HG03432 (cell line): Measurements from ENCODE around the gene TM4SF20.
"Not testable (repeated sequence)": the region's sequence is repeated elsewhere in the genome, so short reads cannot be mapped to it uniquely, and the experiment has no call there.

Experiments used
- ATAC-seq: cut with Tn5 transposase; IDR thresholded peaks from one replicate; pipeline ENCODE4 v1.9.1; 2021; ENCODE audit warnings: mild to moderate bottlenecking, moderate library complexity; ENCODE audit not compliant: unreplicated experiment

Gene TM4SF20

DNA sequence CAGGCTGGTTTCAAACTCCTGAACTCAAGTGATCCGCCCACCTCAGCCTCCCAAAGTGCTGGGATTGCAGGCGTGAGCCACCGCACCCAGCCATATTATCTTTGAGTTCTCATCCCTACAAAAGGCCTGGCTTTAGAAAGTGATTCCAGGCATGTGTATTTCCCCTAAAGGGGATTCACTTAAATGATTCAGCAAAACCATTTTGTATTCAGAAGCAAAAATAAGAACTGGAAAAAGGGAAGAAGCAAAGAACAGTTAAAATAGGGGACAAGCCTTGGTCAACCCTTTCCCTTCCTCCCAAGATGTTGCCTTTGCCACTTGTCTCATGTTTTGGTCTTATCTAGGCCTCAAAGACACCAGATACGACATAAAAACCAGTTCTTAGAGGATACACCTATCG is 10.5 kb downstream of the TM4SF20 start:
- no peak for ATAC-seq

DNA sequence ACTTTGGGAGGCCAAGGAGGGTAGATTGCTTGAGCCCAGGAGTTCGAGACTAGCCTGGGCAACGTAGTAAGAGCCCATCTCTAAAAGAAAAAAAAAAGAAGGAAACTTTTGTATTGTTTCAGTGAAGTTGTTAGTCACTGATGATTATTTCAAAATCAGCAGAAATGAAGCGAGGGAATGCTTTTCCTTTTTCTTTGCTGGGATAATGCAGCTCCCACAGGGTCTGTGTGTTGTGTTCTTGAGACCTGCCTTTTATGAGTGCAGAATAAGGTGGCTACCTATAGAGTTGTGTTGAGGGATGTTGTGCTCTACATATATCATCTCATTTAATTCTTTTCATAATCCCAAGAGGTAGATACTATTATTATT is 11.7 kb downstream of the TM4SF20 start:
- ATAC-seq: no peak

DNA sequence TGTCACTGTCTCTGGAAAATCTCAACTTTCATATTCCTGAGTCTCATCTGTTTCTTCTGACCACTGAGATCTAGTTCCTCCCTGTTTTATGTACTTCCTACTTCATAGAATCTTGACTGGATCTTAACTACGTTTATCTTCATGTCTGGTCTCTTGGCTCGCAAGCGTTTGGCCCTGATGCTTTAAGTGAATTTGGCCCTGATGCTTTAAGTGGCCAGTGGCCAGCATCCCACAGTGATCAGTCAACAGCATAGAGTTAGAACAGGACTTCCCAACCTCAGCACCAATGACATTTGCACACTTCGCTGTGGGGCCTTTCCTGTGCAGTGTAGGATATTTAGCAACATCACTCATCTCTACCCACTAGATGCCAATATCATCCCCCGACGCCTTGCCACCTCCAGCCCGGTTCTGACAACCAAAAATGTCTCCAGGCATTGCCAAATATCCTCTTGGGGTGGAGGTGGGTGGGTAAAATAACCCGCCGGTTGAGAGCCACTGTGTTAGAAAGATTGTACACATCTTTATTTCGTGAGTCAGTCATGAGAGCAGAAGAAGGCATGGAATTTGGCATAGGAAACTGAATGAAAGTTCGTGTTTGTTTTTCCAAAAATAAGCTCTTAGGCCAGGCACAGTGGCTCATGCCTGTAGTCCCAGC is 12.2 kb downstream of the TM4SF20 start:
- no peak for ATAC-seq

DNA sequence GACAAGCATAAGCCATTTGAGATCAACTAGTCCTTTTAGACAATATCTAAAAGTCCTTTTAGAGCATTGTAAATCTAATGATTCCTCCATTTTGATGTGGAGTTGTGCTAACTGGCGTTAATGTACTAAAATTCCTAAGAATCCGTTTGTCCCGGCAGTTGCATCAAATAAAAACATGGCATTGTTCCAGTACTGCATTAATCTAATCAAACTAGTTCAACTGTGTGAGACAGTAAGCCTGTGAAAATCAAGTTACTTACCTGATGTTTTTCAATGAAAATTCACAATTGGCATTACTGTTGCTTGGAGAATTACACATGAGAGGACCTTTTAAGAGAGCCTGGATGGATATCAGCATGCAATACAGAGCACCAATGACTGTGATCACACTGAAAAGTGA is 13.3 kb downstream of the TM4SF20 start:
- ATAC-seq: no peak

DNA sequence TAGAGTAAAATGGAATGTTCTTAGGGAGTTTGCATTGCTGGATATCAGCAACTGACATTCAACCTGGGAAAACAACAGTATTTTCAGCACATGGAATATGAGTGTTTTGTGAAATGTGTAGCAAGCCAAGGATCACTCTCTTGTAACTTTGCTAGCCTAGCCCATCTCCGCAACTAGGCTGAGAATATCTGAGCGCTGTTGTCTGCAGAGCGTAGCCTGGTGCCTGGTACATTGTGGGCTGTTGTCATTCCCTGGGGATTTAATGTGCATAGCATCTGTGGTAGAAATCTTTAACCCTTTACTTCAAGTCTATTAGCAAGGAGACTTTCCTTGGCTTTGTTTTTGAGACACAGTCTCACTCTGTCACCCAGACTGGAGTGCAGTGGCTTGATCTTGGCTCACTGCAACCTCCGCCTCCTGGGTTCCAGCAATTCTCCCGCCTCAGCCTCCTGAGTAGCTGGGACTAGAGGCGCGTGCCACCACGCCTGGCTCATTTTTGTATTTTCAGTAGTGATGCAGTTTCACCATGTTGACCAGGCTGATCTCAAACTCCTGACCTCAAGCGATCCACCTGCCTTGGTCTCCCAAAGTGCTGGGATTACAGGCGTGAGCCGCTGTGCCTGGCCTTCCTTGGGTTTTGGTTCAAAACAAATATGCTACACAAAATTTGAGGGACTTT is 14.4 kb downstream of the TM4SF20 start:
- ATAC-seq: not testable (repeated sequence)

DNA sequence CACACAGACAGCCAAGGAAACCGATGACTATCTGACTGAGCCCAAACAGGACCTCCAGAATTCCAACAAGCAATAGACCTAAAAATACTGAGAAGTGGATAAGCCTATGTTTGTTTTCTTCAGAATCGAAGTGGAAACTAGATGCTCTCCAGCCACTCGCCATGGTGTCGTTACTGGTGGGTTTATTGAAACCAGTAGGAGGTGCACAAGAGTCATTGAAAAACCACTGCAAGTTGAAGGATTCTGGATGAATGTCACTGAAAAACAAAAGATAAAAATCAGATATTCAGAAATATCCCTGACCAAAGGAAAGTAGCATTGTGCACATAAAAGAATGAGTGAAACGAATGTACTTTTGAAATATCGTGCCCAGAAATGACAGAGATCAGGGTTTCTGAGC is 15.3 kb downstream of the TM4SF20 start:
- no peak for ATAC-seq

DNA sequence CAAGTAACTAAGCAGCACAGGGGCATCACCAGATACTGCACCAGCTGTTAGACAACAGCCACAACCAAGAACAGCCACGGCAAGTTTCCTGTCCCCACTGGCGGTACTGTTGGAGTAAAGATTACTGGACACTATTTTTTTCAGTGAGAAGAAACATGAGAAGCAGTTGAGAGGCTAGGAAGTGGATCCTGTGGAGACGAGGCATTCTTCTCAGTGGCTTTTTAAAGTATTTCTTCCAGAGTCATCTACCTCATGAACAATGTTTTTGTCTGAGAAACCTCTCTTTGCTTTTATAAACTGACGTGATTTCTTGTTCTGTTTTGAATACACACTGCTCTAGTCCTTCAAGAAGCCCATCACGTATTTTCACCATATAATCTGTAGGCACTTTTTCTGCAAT is 18.8 kb downstream of the TM4SF20 start:
- ATAC-seq: no peak

DNA sequence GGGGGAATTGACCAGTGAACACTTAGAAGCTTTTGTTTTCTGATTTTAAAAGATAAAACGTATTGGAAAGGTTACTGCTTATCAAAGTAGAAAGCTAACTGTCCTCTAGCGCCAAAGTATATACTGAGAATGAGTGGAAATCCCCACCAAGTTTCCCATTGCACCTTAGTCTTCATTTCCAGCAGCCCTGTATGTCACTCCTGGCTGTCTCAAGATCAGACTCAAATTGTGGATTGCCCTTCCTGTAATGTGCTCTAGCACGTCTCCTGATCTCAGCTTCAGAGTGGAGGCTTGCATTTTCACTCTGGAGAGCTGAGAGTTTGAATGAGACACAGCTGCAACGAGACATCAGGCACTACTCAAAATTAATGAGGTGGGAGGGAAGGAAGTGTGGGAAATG is 27.5 kb downstream of the TM4SF20 start:
- peak; percentile 92 for ATAC-seq

DNA sequence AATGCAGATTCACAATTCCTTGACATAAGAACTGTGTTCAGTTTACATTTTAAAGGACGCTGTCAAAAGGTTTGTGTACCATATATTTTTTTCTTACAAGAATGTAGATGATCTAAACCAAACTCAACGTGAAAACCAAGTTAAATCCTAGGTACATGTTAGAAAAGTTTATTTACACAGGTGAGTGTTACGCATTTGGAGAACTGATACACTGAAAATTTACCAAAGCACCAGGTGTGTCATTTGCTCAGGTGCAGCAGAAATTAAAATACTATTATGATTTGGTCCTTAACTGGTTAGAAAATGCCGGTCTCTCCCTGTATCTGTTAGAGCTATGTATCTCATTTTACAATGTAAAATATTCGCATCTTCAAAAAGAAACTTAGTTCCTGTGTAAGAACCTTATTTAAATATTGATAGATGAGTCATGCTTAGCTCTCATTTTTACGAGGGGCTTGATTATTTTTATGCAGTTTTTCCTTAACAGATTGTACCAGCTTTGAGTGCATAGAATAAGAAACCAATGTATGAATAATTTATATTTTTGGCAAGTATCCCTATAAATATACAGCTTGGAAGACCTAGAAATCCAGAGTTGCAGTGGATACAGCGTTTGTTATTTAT is 29.0 kb downstream of the TM4SF20 start:
- ATAC-seq: no peak

DNA sequence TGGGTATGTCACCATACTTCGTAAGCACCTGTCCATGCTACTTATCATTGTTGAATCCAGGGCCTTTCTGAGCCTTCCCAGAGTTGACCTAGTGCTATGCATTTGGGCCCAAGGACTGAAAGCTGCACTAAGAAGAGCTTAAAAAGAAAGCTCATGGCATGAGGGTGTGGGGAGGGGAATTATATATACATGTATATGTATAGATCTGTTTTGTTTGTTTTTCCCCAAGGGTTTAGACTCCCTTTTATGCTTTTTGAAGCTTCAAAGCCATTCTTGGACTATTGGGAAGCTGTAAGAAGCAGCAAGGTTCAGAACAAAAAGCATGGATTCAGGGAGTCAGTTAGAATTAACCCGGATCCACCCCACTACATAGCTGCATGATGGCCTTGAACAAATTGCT is 30.8 kb downstream of the TM4SF20 start:
- ATAC-seq: no peak

DNA sequence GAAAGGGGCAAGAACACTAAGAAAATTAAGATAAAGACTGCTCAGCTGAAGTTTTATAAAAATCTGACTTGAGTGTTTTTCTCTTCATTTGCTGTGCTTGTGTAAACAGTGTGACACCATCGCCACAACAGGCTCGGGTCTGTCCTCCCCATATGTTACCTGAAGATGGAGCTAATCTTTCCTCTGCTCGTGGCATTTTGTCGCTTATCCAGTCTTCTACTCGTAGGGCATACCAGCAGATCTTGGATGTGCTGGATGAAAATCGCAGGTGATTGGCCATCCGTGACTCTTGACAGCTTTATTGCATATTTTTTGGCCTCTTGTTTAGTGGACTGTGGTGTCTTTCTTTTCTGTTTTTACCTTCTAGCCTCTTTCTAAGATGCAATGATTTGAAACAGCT is 32.0 kb downstream of the TM4SF20 start:
- ATAC-seq: no peak

DNA sequence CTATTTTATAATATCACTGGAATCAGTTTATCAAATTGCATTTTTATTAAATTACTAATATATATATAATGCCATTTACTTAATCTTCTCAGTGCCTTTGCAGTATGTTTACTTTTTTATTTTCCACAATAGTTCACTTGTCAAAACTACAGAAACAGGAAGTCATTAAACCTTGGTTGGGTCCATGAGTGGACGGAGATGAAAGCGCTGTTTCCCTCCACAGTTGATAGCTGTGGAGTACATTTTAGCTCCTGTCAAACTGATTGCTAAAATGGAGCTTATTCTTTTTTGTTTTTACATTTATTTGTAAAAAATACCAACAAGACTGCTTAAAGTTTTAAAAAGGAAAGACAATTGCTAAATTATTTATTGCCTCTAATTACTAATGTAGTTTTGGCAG is 34.9 kb downstream of the TM4SF20 start:
- ATAC-seq: no peak

DNA sequence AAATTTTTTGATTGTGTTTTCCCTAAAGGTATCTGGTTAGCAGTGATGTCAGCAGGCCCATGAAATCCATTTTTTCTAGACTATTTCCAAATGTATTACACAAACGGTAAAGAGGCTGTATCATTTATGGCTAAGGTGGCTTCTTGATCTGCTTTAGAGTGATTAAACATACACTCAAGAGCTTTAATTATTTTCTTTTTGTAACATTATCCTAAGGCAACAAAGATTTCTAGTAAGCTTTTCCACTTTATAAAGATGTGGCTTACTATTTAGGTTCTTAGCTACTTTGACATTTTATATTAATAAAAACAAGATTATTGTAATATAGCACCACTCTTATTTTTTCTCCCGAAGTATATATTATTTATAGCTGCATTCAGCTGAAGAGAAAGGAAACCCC is 37.6 kb downstream of the TM4SF20 start:
- ATAC-seq: no peak

DNA sequence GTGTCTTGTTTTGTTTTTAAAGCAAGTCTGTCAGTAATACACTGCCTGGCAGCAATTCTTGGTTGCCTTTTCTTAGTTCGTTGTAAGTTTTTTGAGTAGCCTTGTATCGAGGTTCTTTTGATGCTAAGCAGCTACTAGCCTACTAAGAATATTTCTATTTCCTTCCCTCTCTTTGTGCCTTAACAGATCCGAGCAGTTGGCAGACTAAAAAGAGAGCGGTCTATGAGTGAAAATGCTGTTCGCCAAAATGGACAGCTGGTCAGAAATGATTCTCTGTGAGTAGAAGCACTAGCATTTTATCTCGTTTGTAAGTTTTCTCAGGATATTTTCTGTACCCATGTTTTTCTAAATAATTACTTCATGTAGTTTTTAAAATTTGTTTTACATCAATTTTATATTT is 39.0 kb downstream of the TM4SF20 start:
- no peak for ATAC-seq

DNA sequence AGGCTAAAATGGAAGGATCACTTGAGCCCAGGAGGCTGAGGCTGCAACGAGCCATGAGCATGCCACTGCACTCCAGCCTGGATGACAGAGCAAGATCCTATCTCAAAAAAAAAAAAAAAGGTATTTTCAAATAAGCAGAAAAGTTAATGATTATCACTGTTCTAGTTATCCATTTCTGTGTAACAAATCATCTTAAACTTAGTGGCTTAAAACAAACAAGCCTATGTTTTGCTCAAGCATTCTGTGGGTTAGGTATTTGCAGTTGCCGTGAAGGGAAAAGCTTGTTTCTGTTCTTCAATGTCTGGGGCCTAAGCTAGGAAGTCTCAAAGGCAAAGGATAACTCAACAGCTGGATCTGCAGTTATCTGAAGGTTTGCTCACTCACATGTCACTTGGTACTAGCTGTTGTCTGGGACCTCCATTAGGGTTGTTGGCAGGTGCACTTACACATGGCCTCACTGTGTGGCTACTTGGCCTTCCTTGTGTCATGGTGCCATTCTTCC is 40.0 kb downstream of the TM4SF20 start:
- ATAC-seq: no peak

DNA sequence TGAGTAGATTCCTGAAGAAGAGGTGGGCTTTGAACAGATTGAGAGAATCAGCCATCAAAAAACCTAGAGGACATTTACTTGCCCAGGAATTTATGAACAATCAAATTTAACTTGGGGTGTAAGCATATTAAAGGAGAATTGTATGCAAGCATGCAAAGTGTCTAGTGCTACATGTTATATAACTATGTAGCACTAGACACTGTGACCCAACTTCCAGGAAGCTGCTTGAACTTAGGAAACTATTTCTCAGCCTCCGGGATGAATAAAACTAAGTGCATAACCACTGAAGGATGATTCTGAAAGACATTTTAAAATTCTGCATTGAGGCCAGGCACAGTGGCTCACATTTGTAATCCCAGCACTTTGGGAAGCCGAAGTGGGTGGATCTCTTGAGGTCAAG is 41.7 kb downstream of the TM4SF20 start:
- no peak for ATAC-seq

DNA sequence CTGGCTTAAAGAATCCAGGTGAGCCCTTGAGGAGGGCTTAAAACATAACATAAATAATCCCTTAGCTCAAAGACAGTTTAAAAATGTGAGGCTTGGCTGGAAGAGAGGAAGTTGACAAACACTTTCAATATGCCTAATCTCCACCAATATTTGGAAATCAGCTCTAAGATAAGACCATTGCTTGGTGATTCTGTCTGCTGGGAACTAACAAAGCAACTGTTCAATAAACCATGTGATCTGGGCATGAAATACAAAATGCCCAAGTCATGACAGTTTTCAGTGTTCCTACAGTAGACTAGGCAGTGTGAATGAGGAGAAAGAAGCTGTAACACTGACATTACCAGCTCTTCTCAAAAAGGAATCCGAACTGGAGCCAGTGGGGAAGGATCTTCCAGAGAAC is 43.4 kb downstream of the TM4SF20 start:
- no peak for ATAC-seq

DNA sequence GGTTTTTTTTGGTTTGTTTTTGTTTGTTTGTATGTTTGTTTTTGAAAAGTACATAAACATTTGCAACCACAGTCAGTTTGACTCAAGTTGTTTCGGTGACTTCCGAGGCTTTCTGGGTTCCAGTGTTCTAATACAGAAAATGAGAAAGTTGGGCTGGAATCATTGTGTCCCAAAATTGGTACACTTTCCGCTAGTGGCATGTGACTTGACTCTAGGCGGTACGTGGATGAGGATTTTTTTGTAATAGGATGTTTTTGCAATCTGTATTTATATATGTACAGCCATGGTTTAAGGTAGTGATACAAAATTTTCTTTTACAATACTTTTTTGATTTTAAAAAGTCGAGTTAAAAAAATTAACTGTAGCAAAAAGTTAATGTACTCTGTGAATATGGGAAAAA is 52.3 kb downstream of the TM4SF20 start:
- no peak for ATAC-seq

DNA sequence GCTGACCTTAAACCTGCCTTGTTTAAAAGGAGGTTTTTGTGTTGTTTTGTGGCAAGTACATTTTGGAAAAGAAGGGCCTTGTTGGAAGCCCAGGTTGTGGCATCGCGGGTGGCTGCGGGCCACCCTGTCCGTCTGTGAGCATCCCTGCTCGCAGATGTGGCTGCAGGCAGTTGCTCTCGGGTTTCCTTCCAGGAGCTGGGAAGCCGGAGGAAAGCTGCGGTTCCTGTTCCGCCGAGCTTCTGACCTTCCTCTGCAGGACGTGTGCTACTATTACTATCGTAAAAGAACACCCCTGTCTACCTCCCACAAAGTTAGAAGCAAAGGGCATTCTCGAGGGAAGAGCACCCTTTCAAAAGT is 53.3 kb downstream of the TM4SF20 start:
- ATAC-seq: peak; percentile 13

DNA sequence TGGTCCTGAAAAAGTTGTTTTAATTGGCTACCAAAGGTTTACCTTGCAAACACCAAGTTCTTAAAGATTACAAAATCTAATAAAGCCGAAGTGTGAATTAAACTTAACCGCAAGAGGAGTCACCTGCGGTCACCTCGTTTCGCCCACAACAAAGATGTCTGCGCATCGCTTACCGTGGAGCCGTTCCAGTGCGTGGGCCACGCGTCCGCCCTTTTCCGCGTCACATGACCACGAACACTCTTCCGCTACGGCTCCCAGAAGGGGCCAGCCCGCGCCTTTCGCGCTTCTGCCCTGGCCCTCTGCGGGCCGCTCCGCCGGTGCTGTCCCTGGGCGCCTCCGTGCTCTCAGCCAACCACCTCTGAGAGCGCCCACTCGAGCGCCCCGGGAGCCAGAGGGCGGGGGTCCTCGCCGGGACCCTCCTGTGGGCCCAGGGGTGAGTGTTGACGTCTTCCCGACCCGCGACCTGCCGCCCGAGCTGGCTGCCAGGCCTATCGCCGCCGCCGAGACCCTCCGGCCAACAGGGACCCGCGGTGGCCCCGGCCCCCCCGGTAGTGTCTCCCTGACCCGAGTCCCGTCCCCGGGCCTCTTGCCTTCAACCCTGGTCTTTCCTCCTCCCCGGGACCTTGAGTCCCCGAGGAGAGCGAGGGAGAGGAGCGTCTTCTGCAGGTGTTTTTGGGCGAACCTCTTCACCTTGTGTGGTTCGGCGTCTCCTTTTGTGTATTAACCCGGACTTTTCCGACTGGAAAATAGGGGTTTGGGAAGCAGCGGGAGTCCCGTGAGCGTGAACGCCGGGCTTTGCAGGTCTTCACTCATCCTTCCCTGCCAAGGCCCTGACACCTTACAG is 53.9 kb downstream of the TM4SF20 start, which contains the start of gene MFF:
Gene MFF, plus strand, starts transcription at position 257 of the 844 bp plus-strand sequence. CDS start 5,415 bp downstream, outside the sequence.
- ATAC-seq: peak; percentile 98

DNA sequence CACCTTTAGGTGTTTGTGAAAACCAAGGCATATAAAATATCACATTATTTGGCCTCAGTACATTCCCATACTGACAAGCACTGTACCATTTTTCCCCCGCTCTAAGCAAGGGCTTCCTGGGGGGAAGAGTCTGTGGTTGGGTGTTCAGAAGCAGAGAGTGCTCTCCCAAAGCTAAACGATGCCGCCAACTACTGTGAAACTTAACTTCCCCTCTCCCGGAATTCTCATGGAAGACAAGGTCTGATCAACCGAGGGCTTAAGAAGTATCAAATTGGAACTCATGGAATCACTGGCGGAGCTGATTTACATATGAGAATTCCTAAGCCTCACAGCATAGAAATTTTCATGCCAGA is 54.5 kb downstream of the TM4SF20 start:
- ATAC-seq: peak; percentile 22
